Transverse colon (tissue), 3 donors: ENCODE data around the gene TNIP3.

ENCODE experiments used
- CTCF ChIP-seq, 5 experiments: fragments of 200-600 bp in 3 of 5; fragments of 450-650 bp in 2 of 5; sonication (generic) in 3 of 5; IDR thresholded peaks; 1 replicate in 2 of 5; 2 replicates in 3 of 5; pipeline ENCODE4 v1.5.1; 2016 to 2017; ENCODE audit warnings: antibody characterized with exemption in 5 of 5, inconsistent platforms in 3 of 5, mild to moderate bottlenecking in 2 of 5, moderate library complexity in 1 of 5
- EP300 ChIP-seq: sonication (generic); formaldehyde crosslinking; IDR thresholded peaks from one replicate; pipeline ENCODE4 v1.6.1; 2017; ENCODE audit warnings: antibody characterized with exemption, low read depth

DNA sequence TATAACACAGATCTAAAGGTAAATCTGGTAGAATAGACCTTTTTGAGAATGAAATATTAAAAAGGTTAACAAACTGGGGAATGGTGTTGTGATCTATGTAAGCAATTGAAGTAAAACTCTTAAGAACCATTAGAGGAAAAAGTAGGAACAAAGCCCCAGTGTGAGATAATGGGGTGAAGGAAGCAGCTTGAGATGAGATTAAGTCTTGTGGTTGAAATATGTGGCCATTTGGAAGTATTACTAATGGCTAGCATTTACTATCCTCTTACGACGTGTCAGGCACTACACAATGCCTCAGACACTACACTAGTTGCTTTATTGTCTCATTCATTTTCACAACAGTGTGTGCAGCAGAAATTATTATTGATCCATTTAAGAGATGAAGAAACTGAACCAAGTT is 65.9 kb downstream of the TNIP3 start:
- no peak for TF ChIP-seq CTCF (IDR thresholded peaks at IDR 0.05)
- TF ChIP-seq EP300: no peak
